ENCODE data around the gene CFAP46. TPM values are rescaled to one million over a fixed set of nuclear protein-coding genes. Genes with fewer than 3 reads are reported as not detected.
"Not testable (repeated sequence)": the region's sequence is repeated elsewhere in the genome, so short reads cannot be mapped to it uniquely, and the experiment has no call there.

The CFAP46 gene
- total RNA-seq, 2 experiments from 2014 or later = 0.07 TPM; not detected in 1

GRCh38 chr10:132844069-132844809 is 98.1 kb downstream of the CFAP46 start:
- Mint-ChIP-seq H3K4me3 (no peak overlapping the region), H3K36me3 (peaks cover 3% of the 10 kb centered on the region), H3K27me3 (peaks cover 6% of the 10 kb centered on the region), H3K27ac (no peak overlapping the region), H3K4me1 (ENCODE audit: low read depth) (peaks cover 7% of the 10 kb centered on the region), H3K9me3 (peaks cover 13% of the 10 kb centered on the region)
- ChIA-PET CTCF (no interaction called here), POLR2A (no interaction called here)
- no peak for DNase-seq
- intact Hi-C loops (cut with micrococcal nuclease) = no loop called here

GRCh38 chr10:132843276-132843675 is 99.1 kb downstream of the CFAP46 start:
- intact Hi-C loops (cut with micrococcal nuclease); H3K27ac Mint-ChIP-seq; H3K27me3 Mint-ChIP-seq; H3K36me3 Mint-ChIP-seq; H3K4me1 Mint-ChIP-seq (ENCODE audit: low read depth); H3K4me3 Mint-ChIP-seq; CTCF ChIA-PET; POLR2A ChIA-PET; DNase-seq: not testable (repeated sequence)
- peaks cover 13% of the 10 kb centered on the region for H3K9me3 Mint-ChIP-seq

- peaks cover 3% of the 10 kb centered on the region for H3K36me3 Mint-ChIP-seq
- ChIA-PET POLR2A (no interaction called here), CTCF (no interaction called here)
- no peak for DNase-seq
- no peak overlapping the region for H3K4me3 Mint-ChIP-seq
- H3K9me3 Mint-ChIP-seq = peaks cover 14% of the 10 kb centered on the region
- intact Hi-C loops (cut with micrococcal nuclease) = no loop called here
- H3K27ac Mint-ChIP-seq = no peak overlapping the region
- no peaks in the 10 kb centered on the region for H3K4me1 Mint-ChIP-seq (ENCODE audit: low read depth)
- H3K27me3 Mint-ChIP-seq = peaks cover 1% of the 10 kb centered on the region
Observed at GRCh38 chr10:132842397-132842796, 100.0 kb downstream of the CFAP46 start.

GRCh38 chr10:132841615-132841975 is 100.8 kb downstream of the CFAP46 start:
- CTCF ChIA-PET = no interaction called here

GRCh38 chr10:132840698-132841614 is 101.4 kb downstream of the CFAP46 start:
- CTCF ChIA-PET = no interaction called here

More at GRCh38 chr10:132841615-132841975, 100.8 kb downstream of the CFAP46 start:
- peaks cover 3% of the 10 kb centered on the region for H3K36me3 Mint-ChIP-seq
- POLR2A ChIA-PET = no interaction called here
- no peak overlapping the region for H3K4me3 Mint-ChIP-seq
- intact Hi-C loops (cut with micrococcal nuclease) = no loop called here
- H3K4me1 Mint-ChIP-seq (ENCODE audit: low read depth) = no peaks in the 10 kb centered on the region
- H3K27me3 Mint-ChIP-seq = peaks cover 7% of the 10 kb centered on the region
- peaks cover 16% of the 10 kb centered on the region for H3K9me3 Mint-ChIP-seq
- DNase-seq = no peak
- no peak overlapping the region for H3K27ac Mint-ChIP-seq

GRCh38 chr10:132839061-132839460 is 103.3 kb downstream of the CFAP46 start:
- Mint-ChIP-seq H3K4me1 (ENCODE audit: low read depth) (no peaks in the 10 kb centered on the region), H3K9me3 (peaks cover 16% of the 10 kb centered on the region), H3K4me3 (no peak overlapping the region), H3K36me3 (peaks cover 3% of the 10 kb centered on the region), H3K27ac (no peak overlapping the region), H3K27me3 (peaks cover 7% of the 10 kb centered on the region)
- ChIA-PET CTCF (no interaction called here), POLR2A (no interaction called here)
- intact Hi-C loops (cut with micrococcal nuclease) = loop anchor here (5.0 kb wide), 1 partner anchor 283 kb away; no protein-coding TSS in a partner anchor
- no peak for DNase-seq

More at GRCh38 chr10:132840698-132841614, 101.4 kb downstream of the CFAP46 start:
- POLR2A ChIA-PET = no interaction called here
- no peak overlapping the region for H3K4me3 Mint-ChIP-seq
- no peak for DNase-seq
- H3K9me3 Mint-ChIP-seq = peaks cover 16% of the 10 kb centered on the region
- intact Hi-C loops (cut with micrococcal nuclease) = no loop called here
- no peak overlapping the region for H3K27ac Mint-ChIP-seq
- H3K36me3 Mint-ChIP-seq = peaks cover 3% of the 10 kb centered on the region
- no peaks in the 10 kb centered on the region for H3K4me1 Mint-ChIP-seq (ENCODE audit: low read depth)
- H3K27me3 Mint-ChIP-seq = peaks cover 7% of the 10 kb centered on the region

GRCh38 chr10:132838346-132838970 is 103.9 kb downstream of the CFAP46 start:
- intact Hi-C loops (cut with micrococcal nuclease) = loop anchor here (5.0 kb wide), 1 partner anchor 284 kb away; no protein-coding TSS in a partner anchor
- ChIA-PET POLR2A (no interaction called here), CTCF (interaction anchor here (0.9 kb wide), 1 partner anchor 9 kb away, joined by 3 read pairs; no protein-coding TSS in a partner anchor)

GRCh38 chr10:132837905-132838304 is 104.5 kb downstream of the CFAP46 start:
- ChIA-PET CTCF (interaction anchor here (0.9 kb wide), 1 partner anchor 9 kb away, joined by 3 read pairs; no protein-coding TSS in a partner anchor), POLR2A (no interaction called here)
- Mint-ChIP-seq H3K27ac (no peak overlapping the region), H3K27me3 (peaks cover 7% of the 10 kb centered on the region), H3K4me3 (no peak overlapping the region), H3K9me3 (peaks cover 15% of the 10 kb centered on the region), H3K4me1 (ENCODE audit: low read depth) (no peaks in the 10 kb centered on the region), H3K36me3 (peaks cover 3% of the 10 kb centered on the region)
- DNase-seq = no peak
- intact Hi-C loops (cut with micrococcal nuclease) = loop anchor here (5.0 kb wide), 1 partner anchor 284 kb away; no protein-coding TSS in a partner anchor

More at GRCh38 chr10:132838346-132838970, 103.9 kb downstream of the CFAP46 start:
- DNase-seq = no peak
- H3K4me3 Mint-ChIP-seq = no peak overlapping the region
- peaks cover 3% of the 10 kb centered on the region for H3K36me3 Mint-ChIP-seq
- H3K27me3 Mint-ChIP-seq = peaks cover 7% of the 10 kb centered on the region
- H3K27ac Mint-ChIP-seq = no peak overlapping the region
- H3K4me1 Mint-ChIP-seq (ENCODE audit: low read depth) = no peaks in the 10 kb centered on the region
- peaks cover 16% of the 10 kb centered on the region for H3K9me3 Mint-ChIP-seq

GRCh38 chr10:132836832-132837540 is 105.4 kb downstream of the CFAP46 start:
- CTCF ChIA-PET = no interaction called here
- H3K27ac Mint-ChIP-seq = no peak overlapping the region
- peaks cover 6% of the 10 kb centered on the region for H3K27me3 Mint-ChIP-seq
- peak; percentile 49 for DNase-seq
- peaks cover 6% of the 10 kb centered on the region for H3K9me3 Mint-ChIP-seq
- no peaks in the 10 kb centered on the region for H3K4me1 Mint-ChIP-seq (ENCODE audit: low read depth)
- intact Hi-C loops (cut with micrococcal nuclease) = loop anchor here (5.0 kb wide), 1 partner anchor 285 kb away; no protein-coding TSS in a partner anchor
- POLR2A ChIA-PET = no interaction called here
- no peak overlapping the region for H3K4me3 Mint-ChIP-seq
- H3K36me3 Mint-ChIP-seq = no peaks in the 10 kb centered on the region

GRCh38 chr10:132836248-132836831 is 106.0 kb downstream of the CFAP46 start:
- ChIA-PET CTCF (no interaction called here), POLR2A (no interaction called here)
- H3K27me3 Mint-ChIP-seq = peaks cover 6% of the 10 kb centered on the region
- no peak for DNase-seq
- H3K36me3 Mint-ChIP-seq = no peaks in the 10 kb centered on the region
- peaks cover 4% of the 10 kb centered on the region for H3K9me3 Mint-ChIP-seq
- no peak overlapping the region for H3K4me3 Mint-ChIP-seq
- H3K4me1 Mint-ChIP-seq (ENCODE audit: low read depth) = no peaks in the 10 kb centered on the region
- intact Hi-C loops (cut with micrococcal nuclease) = loop anchor here (5.0 kb wide), 1 partner anchor 286 kb away; no protein-coding TSS in a partner anchor
- H3K27ac Mint-ChIP-seq = no peak overlapping the region

- H3K4me1 Mint-ChIP-seq (ENCODE audit: low read depth) = no peaks in the 10 kb centered on the region
- H3K36me3 Mint-ChIP-seq = no peaks in the 10 kb centered on the region
- POLR2A ChIA-PET = no interaction called here
- no peak overlapping the region for H3K4me3 Mint-ChIP-seq
- DNase-seq = no peak
- CTCF ChIA-PET = no interaction called here
- intact Hi-C loops (cut with micrococcal nuclease) = loop anchor here (5.0 kb wide), 1 partner anchor 286 kb away; no protein-coding TSS in a partner anchor
- peaks cover 6% of the 10 kb centered on the region for H3K27me3 Mint-ChIP-seq
- H3K9me3 Mint-ChIP-seq = peaks cover 4% of the 10 kb centered on the region
- no peak overlapping the region for H3K27ac Mint-ChIP-seq
Observed at GRCh38 chr10:132835848-132836233, 106.5 kb downstream of the CFAP46 start.
